NCI-H2227 treated with DMSO at 0.1 percent for 48 hours (cell line): ENCODE measurements around the gene CRISP1.
"Not testable (repeated sequence)": the region's sequence is repeated elsewhere in the genome, so short reads cannot be mapped to it uniquely, and the experiment has no call there.

Experiments
- DNase-seq: peaks from one replicate; lab custom pipeline; 2025; lab: John Stamatoyannopoulos, UW

The CRISP1 gene, protein sequence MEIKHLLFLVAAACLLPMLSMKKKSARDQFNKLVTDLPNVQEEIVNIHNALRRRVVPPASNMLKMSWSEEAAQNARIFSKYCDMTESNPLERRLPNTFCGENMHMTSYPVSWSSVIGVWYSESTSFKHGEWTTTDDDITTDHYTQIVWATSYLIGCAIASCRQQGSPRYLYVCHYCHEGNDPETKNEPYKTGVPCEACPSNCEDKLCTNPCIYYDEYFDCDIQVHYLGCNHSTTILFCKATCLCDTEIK

DNA sequence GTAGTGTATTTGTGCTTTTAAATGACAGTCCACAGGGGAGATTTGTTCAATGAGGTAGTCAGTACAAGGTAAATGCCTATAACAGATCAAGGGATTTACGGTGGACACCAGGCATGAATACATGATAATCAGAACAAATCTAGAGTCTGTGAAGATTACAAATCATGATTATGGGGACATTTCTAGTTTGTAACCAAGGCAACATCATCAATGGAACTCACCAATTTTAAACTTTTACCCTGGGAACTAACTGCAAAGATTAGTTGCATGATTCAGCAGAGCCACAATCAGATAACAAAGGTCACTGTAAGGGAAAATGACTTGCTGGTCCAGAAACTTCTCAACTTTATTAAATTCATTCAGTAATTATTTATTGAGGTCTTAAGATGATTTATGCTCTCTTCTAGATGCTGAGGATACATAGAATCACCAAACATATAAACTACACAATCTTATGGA, at the start of gene CRISP1:
TSS of gene CRISP1 (minus strand) at position 51 of the 459 bp plus-strand sequence. CDS start 9,135 bp downstream, outside the sequence.
- DNase-seq: no peak

DNA sequence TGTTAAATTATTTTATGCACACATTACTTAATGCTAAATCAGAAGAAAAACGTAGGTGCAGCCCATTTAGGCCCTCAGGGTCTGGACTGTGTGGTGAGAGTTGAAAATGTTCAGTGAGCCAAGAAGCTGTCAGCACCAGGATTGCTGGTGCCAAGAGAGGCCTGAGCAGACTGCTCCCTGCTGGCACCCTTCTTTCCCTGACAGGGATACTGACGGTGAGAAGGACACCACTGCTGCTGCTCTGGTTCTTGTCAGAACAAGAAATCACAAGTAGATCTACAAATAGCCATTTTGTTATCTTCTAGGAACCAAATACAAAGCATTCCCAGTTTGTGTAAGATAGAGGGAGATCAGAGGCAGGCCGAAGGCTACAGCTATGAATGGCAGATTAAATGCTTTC, 48.7 kb upstream of the CRISP1 start:
- DNase-seq: no peak

DNA sequence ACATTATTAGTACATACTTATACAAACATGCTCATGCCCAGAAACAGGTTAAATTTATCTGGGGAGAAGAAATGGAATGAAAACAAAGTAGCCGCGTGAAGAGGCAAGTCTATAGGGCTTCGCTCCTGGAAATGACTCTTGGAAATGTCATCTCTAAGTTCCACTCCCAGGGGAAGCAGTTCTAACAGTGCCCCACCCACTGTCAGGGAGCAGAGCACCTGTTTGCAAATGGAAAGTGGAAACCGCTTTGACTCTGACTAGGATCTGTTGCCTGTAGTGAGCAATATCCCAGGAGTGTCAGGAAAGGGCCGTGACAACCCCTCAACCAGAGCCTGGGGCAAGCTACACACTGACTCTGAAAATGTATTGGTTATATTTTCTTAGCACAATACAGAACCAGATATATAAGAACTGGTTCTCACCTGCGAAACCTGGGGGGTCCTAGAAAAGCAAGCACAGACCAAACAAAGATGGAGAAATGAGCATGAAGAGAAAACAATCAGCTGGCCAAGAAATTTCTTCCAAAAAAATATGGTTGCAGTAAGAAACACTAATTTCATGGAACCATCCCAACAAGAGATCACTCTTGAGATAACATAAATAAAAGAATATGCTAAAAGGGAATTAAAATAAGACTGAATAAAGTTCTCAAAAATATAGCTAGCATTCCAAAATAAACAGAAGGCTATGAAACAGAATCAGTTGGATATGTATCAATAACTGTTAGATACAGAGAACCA, 47.5 kb upstream of the CRISP1 start:
- no peak for DNase-seq

DNA sequence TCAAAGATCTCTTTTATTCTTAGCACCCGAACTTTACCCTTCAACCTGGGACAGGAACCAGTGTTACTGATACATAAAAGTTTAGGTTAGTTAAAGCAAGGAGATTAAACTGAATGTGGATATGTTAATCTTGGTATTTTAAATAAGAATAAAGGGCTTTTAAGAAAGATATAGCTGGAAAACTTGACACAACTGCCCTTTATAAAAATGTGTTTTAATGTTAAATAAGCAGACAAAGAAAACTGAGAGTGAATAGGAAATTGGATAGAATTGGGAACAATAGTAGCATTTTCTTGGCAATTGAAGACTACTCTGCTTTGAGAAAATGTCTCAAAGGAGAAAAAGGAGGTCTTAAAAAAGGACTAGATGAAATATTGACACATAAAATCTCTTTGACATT, 45.9 kb upstream of the CRISP1 start:
- no peak for DNase-seq

DNA sequence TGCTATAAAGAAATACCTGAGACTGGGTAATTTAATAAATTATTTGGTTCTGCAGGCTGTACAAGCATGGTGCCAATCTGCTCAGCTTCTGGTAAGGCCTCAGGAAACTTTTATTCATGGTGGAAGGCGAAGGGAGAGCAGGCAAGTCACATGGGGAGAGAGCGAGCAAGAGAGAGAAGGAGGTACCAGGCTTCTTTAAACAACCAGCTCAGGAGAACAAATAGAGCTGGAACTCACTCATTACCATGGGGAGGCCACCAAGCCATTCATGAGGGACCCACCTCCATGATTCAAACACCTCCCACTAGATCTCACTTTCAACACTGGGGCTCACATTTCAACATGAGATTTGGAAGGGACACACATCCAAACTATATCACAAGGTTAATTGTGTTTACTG, 44.9 kb upstream of the CRISP1 start:
- no peak for DNase-seq

DNA sequence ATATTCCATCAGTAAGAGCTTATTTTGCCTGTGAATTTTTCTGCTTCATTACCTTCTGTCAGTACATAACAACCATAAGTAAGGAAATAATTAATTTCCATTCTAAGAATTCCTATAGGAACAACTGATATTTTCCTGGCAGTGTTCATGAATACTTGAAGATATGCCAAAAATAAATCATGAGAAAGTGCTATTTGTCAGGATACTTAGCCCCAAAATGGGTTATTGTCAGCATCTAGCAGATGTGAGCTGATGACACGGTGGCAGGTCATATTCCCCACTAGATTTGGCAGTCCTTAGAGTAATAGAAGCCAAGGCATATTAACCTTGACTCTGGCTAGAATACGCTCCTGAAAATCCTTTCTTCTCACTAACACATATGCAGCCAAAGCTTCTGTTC, 43.2 kb upstream of the CRISP1 start:
- DNase-seq: no peak

DNA sequence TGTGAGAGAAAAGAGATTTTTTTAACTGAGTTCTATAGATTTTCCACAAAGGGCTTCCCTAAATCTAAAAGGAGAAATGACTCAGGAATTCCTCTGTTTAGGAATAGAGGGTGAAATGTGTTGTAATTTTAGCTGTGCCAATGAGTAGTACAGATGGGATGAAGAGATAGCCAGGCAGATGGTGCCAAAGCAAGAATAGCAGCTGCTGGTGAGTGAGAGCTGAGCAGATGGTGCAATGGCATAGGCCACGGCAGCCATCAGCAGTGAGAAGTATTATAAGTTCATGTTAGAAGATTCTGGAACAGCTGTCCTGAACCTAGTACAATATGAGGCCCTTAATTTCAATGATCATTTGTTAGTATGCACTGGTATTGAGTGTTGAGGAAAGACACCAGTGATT, 40.2 kb upstream of the CRISP1 start:
- no peak for DNase-seq

DNA sequence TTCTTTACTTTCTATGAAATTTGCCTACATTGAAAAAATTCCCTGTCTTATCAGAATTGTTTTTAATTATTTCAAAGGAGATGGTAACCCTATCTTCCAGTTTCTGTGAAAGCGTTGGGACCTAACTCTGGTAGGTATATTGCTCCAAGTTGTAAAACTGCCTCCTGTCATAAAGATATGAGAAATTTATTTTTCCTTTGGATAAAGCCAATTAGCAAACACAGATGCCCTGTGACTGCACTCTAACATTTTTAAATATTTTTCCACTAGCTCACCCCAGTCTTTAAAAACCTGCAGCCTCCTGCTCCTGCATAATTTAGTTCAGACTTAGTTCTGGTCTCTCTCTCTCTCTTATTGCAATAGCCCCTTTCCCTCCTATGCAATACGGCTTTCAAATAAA, 39.0 kb upstream of the CRISP1 start:
- no peak for DNase-seq

DNA sequence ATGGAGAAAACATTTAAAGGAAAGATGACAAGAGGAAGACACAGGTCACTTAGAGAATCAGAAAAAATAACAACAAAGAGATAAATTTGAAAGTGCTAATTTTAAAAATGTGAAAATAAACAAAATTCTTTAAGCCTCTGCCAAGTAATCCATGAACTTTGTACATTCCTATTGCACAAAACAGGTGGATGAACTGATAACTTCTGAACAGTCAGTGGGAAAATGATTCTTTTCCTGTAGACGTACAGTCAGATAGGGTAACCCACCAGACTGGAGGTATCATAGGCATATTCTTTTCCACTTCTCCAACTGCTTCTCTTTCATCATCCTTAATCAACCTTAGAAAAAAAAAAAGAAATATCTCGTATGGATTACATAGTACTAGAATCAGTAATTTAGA, 36.5 kb upstream of the CRISP1 start:
- DNase-seq: no peak

DNA sequence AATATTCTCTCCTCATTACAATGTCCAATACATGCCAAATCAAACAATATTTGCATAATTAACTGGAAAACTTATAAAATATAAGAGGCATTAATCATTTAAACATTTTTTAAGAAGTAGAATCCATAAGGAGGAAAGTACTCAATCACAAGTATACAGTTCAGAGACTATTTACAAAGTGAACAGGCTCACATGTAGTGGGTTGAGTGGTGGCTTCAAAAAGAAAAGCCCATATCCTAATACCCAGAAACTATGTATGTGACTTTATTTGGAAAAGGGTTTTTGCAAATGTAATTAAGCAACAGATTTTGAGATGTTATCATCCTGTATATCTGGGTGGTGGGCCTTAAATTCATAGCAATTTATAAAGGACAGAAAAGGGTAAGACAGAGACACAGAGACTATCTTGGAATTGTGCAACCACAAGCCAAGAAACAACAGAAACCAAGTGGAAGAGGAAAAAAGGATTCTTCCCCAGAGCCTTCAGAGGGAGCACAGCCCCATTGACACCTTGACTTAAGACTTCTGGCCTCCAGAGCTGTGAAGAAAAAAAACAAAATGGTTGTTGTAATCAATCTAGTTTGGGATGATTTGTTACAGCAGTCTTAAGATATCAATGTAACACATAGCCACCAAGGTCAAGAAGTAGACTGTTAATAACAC, 32.7 kb upstream of the CRISP1 start:
- DNase-seq: no peak

DNA sequence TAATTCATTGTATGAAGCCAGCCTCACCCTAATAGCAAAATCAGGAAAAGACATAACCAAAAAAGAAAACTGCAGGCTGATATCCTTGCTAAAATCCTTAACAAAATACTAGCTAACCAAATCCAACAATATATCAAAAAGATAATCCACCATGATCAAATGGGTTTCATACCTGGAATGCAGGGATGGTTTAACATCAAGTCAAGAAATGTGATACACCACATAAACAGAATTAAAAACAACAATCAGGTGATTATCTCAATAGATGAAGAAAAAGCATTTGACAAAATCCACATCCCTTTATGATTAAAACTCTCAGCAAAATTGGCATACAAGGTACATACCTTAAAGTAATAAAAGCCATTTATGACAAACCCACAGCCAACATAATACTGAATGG, 29.2 kb upstream of the CRISP1 start:
- DNase-seq: not testable (repeated sequence)

DNA sequence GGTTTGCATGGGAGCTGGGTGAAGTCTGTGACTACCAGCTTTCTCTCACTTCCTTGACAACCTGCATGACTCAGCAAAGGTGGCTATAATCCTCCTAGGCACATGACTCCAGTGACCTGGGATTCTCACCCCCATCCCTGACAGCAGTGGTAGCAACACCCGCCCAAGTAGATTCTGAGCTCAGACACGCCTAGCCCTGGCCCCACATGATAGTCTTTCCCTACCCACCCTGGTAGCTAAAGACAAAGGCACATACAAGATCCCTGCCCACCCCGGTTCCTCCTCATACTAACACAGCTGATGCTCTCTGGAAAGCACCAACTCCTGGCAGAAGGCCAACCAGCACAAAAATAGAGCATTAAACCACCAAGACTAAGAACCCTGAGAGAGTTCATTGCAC, 25.9 kb upstream of the CRISP1 start:
- DNase-seq: no peak

DNA sequence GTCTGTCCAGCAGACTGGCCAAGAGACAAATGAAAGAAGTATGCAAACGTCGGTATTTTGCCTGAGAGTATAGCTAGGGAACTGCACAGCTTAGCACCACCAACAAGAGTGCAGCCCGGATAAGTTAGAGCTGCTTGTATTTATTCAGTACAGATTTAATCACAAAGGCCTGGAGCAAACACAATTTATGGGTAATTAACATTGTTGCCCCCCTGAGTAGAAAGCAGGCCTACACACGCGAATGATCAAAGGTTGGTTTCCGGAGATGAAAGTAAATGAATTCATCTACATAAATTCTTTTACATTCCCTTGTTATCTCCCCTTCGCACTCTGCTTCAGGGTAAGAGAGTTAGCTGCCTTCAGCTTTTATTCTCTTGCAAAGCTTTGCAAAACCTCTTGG, 24.7 kb upstream of the CRISP1 start:
- DNase-seq: no peak

DNA sequence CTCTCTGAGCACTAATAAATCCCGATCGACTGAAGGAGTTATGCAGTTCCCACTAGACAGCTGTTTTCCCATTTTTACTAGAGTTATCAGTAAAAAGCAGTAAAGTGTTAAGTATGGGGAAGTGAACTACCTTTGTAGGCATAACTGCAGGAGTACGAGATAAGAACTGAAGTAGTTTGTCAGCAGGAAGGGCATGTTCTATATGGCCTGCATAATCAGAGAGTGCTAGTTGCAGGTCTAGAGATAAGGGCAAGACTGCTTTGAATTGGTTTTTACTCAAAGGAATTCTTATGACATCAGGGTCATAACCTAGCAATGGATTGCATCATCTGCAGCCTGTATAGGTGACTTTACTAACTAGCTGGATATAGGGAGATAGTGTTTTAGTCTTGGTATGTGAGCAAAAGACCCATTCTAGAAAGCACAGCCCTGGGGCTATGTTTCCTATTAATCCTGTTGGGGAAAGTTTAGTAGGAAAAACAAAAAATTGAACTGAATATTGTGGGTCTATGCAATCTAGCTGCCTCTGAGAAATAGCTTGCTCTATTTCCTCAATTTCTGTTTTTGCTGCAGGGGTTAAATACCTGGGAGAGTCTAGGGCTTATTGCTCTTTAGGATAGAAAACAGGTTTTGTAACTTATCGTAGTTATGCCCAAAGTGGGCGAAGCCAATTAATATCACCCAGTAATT, 22.6 kb upstream of the CRISP1 start:
- DNase-seq: no peak

DNA sequence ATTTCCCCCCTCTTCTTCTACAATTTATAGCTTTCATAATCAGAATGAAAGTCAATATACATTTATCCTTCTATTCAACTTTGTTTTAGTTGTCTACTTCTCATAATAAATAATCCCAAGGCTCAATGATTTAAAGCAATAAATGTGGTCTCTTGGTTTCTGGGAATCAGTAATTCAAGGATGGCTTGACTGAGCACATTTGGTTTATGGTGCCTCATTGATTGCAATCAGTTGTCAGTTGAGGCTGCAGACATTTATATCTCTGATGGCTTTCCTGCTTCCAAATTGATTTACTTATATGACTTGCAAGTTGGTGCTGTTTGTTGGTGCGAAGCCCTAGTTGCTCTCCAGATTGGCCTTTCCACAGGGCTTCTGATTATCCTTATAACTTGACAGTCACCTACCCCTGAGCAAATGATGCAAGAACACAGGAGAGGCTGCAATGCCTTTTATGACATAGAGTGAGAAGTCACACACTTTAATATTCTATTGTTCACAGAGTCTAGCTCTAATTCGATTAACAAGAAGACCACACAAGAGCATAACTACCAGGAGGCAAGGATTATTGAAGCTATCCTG, 2.7 kb upstream of the CRISP1 start:
- no peak for DNase-seq

DNA sequence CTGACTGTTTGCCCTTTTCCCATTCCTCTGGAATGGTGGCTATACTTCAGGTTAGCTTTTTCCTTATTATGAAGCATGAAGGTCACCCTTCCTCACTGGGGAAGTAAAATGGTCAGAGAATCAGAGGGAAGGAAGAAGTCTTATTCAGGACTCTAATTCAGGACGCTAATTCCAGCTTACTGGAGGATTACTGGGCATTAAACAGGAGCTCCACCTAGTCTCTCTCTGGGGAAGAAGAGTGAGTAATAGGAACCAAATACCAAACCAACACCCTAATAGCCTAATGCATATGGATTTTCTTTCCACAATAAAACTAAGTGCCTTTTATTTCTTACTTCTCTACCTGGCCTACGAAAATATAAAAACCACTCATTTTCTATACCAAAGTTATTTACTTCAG, 10.1 kb downstream of the CRISP1 start:
- no peak for DNase-seq

DNA sequence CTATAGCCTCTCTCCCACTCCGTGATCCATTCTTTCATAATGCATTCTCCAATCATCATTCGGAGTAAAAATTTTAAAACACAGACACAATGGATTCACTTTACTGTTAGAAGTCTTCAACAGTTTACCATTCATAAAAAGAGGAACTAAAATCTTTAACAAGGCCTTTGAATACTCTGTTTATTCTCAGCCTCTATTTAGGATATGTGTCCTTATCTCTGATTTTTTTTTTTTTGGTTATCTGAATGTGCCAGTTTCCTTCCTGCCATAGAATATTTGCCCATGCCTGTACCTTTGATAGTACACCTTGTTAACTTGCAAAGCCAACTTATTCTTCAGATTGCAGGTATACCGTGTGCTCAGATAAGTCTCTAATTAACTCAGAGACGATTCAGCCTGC, 11.1 kb downstream of the CRISP1 start:
- DNase-seq: no peak

DNA sequence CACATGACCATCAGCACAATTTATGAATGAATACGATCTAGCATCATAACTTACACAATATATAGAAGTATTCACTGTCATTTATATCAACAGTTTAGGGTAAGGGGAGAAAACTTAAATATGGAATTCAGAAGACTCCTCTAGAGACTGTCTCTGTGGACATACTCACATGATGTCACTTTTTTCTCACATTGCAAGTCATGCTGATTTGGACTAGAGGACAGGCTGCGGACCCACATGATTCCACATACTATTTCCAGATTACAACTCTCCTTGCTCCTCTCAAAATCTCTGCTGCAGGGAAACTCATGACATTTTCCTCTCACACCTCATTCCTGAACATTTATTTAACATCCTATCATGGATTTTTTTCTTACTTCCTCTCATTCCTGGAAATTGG, 13.4 kb downstream of the CRISP1 start:
- DNase-seq: no peak

DNA sequence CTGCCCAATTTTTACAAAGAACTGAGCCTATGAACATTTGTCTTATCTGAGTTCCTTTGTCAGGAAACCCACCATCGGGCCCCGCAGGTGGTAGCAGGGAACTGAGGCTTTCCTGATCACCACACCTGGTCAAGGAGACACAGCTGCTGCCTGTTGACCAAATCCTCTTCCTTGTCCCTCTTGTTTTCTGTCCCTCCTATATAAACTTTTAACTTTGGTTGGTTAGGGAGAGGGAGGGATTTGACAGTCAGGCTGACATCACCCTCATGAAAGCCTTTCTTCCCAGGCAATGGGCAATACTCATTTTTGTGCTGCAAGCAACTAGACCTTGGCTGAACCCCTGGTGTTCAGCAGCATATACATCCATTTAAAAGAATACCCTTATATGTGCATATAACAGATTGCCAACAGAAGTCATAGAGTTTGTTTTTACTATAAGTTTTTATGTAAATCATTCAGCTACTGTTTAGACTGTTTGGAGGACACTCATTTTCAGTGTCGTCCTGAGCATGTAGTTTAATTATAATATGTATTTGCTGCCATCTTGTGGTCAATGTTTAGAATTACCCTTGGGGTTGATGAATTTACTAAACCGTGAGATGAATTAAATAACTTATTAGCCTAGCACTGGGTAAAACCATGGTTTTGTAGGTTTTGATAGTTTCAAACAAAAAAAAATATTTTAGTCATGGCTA, 17.0 kb downstream of the CRISP1 start:
- DNase-seq: peak; percentile 56

DNA sequence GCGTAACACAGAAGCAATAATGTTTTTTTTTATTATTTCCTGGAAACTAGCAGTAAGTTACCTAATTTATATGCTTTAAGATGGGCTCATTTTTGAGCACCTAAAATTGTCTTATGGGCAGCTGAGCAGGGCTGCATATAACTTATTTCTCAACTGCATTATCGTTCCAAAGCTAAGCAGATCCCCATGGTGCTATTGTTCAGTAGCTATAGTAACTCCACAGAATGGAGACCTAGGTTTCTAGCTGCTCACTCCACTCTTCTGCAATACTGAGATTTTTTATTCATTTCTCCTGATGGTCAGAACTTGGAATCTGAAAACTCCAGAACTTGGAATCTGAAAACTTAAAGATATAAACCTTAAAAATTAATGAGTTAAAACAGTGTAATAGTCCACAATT, 18.7 kb downstream of the CRISP1 start:
- DNase-seq: no peak

DNA sequence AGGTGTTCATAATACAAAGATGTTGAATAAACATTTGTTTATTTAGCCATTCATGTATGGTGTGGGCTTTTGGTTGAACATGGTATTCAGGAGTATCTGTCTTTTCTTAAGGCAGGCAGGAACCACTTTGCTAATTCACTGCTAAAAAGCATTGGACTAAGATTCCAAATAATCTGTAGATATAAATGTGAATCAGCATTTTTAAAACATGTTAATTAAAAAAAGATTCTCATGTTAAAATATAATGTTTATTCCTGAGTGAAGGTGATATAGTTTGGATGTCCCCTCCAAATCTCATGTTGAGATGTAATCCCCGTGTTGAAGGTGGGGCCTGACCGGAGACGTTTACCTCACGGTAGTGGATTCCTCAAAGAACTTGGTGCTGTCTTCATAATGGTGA, 19.3 kb downstream of the CRISP1 start:
- no peak for DNase-seq

DNA sequence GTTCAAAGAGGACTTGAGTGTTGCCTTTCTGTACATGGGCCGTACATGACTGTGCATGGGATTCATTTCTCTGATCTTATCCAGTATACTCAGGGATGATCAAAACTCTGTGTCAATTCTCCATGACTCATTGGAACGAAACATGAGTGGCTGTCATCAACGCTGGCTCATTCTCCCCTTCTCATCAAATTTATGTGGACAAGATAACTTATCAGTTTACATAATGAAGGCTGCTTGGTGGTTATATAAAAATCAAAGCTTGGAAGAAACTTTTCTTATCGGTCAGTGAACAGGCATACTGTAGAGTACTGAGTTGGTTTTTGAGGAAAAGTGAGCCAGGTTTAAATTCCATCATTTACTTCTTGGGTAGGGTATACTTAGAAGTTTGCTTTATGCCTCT, 24.9 kb downstream of the CRISP1 start:
- DNase-seq: no peak
